WTC11 (cell line): ENCODE data around the gene ZNF226. TPM values are rescaled to one million over a fixed set of nuclear protein-coding genes. Genes with fewer than 3 reads are reported as not detected.
"Not testable (repeated sequence)": the region's sequence is repeated elsewhere in the genome, so short reads cannot be mapped to it uniquely, and the experiment has no call there.

ENCODE experiments used
- ATAC-seq: fragments of 200-7000 bp; cut with Tn5 transposase; 2 replicates; pipeline ENCODE4 v1.10.0; 2021; ENCODE audit warnings: mild to moderate bottlenecking, moderate library complexity
- CTCF ChIA-PET: fragments of 300-600 bp; sonication (Branson Sonifier 250); formaldehyde crosslinking; loops from one replicate; lab custom pipeline; 2021; ENCODE audit warnings: antibody characterized with exemption; lab: Charles Lee
- POLR2A ChIA-PET: fragments of 350-600 bp; sonication (Branson Sonifier 250); formaldehyde crosslinking; loops from one replicate; lab custom pipeline; 2021; ENCODE audit warnings: antibody characterized with exemption; lab: Charles Lee
- DNase-seq: peaks from one replicate; pipeline ENCODE4 v3.0.0; 2021; ENCODE audit warnings: low spot score
- H3K27ac Mint-ChIP-seq: 2 replicates; pipeline ENCODE4 v1.8.0; 2021; ENCODE audit warnings: mixed read lengths
- H3K27me3 Mint-ChIP-seq: 2 replicates; pipeline ENCODE4 v1.8.0; 2021; ENCODE audit warnings: low read depth, mild to moderate bottlenecking, moderate library complexity, mixed read lengths
- H3K36me3 Mint-ChIP-seq: 2 replicates; pipeline ENCODE4 v1.8.0; 2021; ENCODE audit warnings: mixed read lengths
- H3K4me1 Mint-ChIP-seq: 2 replicates; pipeline ENCODE4 v1.8.0; 2022; ENCODE audit warnings: mixed read lengths
- H3K4me3 Mint-ChIP-seq: 2 replicates; pipeline ENCODE4 v1.8.0; 2021; ENCODE audit warnings: mild to moderate bottlenecking, moderate library complexity, mixed read lengths
- H3K9me3 Mint-ChIP-seq: 2 replicates; pipeline ENCODE4 v1.8.0; 2021; ENCODE audit warnings: mixed read lengths
- ATF1 ChIP-seq: sonication (generic); formaldehyde crosslinking; IDR thresholded peaks from 2 replicates; pipeline ENCODE4 v1.8.1; 2023; ENCODE audit warnings: mild to moderate bottlenecking, moderate library complexity, missing genetic modification reagents
- CREB1 ChIP-seq: sonication (generic); formaldehyde crosslinking; IDR thresholded peaks from 2 replicates; pipeline ENCODE4 v1.8.0; 2023; ENCODE audit warnings: mild to moderate bottlenecking, missing genetic modification reagents
- EMX1 ChIP-seq: fragments of 250-450 bp; sonication (Bioruptor Pico); IDR thresholded peaks from 2 replicates; pipeline ENCODE4 v1.8.0; 2021; ENCODE audit warnings: mild to moderate bottlenecking
- FOXJ3 ChIP-seq: sonication (generic); formaldehyde crosslinking; IDR thresholded peaks from 2 replicates; pipeline ENCODE4 v1.9.0; 2021; ENCODE audit warnings: missing genetic modification reagents, mild to moderate bottlenecking, borderline replicate concordance
- JAZF1 ChIP-seq: fragments of 250-450 bp; sonication (Bioruptor Pico); IDR thresholded peaks from 2 replicates; pipeline ENCODE4 v1.9.0; 2021; ENCODE audit warnings: moderate library complexity, mild to moderate bottlenecking, inconsistent platforms
- JUN ChIP-seq: sonication (generic); formaldehyde crosslinking; IDR thresholded peaks from 2 replicates; pipeline ENCODE4 v1.8.0; 2023; ENCODE audit warnings: mild to moderate bottlenecking, missing genetic modification reagents
- KAT7 ChIP-seq: sonication (generic); formaldehyde crosslinking; IDR thresholded peaks from 2 replicates; pipeline ENCODE4 v1.8.1; 2023; ENCODE audit warnings: missing genetic modification reagents, mild to moderate bottlenecking, borderline replicate concordance
- NFE2L1 ChIP-seq: sonication (generic); formaldehyde crosslinking; IDR thresholded peaks from 2 replicates; pipeline ENCODE4 v1.8.1; 2023; ENCODE audit warnings: missing genetic modification reagents
- NR1H2 ChIP-seq: sonication (generic); formaldehyde crosslinking; IDR thresholded peaks from 2 replicates; pipeline ENCODE4 v1.9.0; 2021; ENCODE audit warnings: mild to moderate bottlenecking, moderate library complexity, missing genetic modification reagents
- OVOL2 ChIP-seq: fragments of 250-450 bp; sonication (Bioruptor Pico); IDR thresholded peaks from 2 replicates; pipeline ENCODE4 v1.9.0; 2021; ENCODE audit warnings: mild to moderate bottlenecking, borderline replicate concordance
- RORB ChIP-seq: fragments of 250-450 bp; sonication (Bioruptor Pico); IDR thresholded peaks from 2 replicates; pipeline ENCODE4 v1.9.0; 2021; ENCODE audit warnings: mild to moderate bottlenecking
- ZNF281 ChIP-seq: sonication (generic); formaldehyde crosslinking; IDR thresholded peaks from 2 replicates; pipeline ENCODE4 v1.8.0; 2023; ENCODE audit warnings: mild to moderate bottlenecking, missing genetic modification reagents
- ZNF416 ChIP-seq: fragments of 250-450 bp; sonication (Bioruptor Pico); IDR thresholded peaks from 2 replicates; pipeline ENCODE4 v1.9.0; 2021; ENCODE audit warnings: mild to moderate bottlenecking, inconsistent platforms
- total RNA-seq: library from RNA; stranded (reverse); gene quantifications from 3 replicates; pipeline ENCODE4 v1.2.3, GENCODE V29; 2021
- TF ChIP-seq, protein P1 (sequence below): sonication (generic); formaldehyde crosslinking; IDR thresholded peaks from 2 replicates; pipeline ENCODE4 v1.8.0; 2022; ENCODE audit warnings: missing genetic modification reagents
- TF ChIP-seq, protein P2 (sequence below): fragments of 250-450 bp; sonication (Bioruptor Pico); IDR thresholded peaks from 2 replicates; pipeline ENCODE4 v1.9.0; 2021; ENCODE audit warnings: mild to moderate bottlenecking
- TF ChIP-seq, protein P3 (sequence below): fragments of 250-450 bp; sonication (Bioruptor Pico); IDR thresholded peaks from 2 replicates; pipeline ENCODE4 v1.9.0; 2021; ENCODE audit warnings: mild to moderate bottlenecking

ZNF226 gene
- total RNA-seq, 1 experiment from 2014 or later, result 18.5 TPM

GRCh38 chr19:44164327-44164672 is 600 bp upstream of the ZNF226 start:
- CTCF ChIA-PET, result interaction anchor here (0.8 to 1.2 kb wide), 4 partner anchors 24 to 336 kb away, joined by 3 to 6 read pairs (median 4); partner anchors contain the start of genes ZNF180 and ZNF227
- Mint-ChIP-seq H3K9me3 (peaks cover 9% of the 10 kb centered on the region), H3K36me3 (peaks cover 25% of the 10 kb centered on the region), H3K27me3 (peaks cover 12% of the 10 kb centered on the region; the same call in 1 of the 2 replicates), H3K4me1 (peaks cover 7% of the 10 kb centered on the region), H3K27ac (peak overlapping the region; percentile 98), H3K4me3 (peak overlapping the region; percentile 99)
- TF ChIP-seq RORB (no peak), JAZF1 (CRISPR knock-in tag) (no peak)
- ATAC-seq (no peak), DNase-seq (no peak)
- POLR2A ChIA-PET, result interaction anchor here (0.9 to 1.3 kb wide), 2 partner anchors 51 to 52 kb away, joined by 5 to 8 read pairs; partner anchors contain the start of gene ZNF225

GRCh38 chr19:44170660-44171059 is 5.8 kb downstream of the ZNF226 start:
- H3K36me3 Mint-ChIP-seq, result peaks cover 81% of the 10 kb centered on the region
- DNase-seq, H3K4me1 Mint-ChIP-seq, H3K27ac Mint-ChIP-seq, POLR2A ChIA-PET, ATAC-seq, H3K4me3 Mint-ChIP-seq, CTCF ChIA-PET, H3K27me3 Mint-ChIP-seq: not testable (repeated sequence)
- H3K9me3 Mint-ChIP-seq, result peaks cover 21% of the 10 kb centered on the region

DNA sequence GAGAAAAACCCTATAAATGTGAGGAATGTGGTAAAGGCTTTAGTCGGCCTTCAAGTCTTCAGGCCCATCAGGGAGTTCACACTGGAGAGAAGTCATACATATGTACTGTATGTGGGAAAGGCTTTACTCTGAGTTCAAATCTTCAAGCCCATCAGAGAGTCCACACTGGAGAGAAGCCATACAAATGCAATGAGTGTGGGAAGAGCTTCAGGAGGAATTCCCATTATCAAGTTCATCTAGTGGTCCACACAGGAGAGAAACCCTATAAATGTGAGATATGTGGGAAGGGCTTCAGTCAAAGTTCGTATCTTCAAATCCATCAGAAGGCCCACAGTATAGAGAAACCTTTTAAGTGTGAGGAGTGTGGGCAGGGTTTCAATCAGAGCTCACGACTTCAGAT is 11.7 kb downstream of the ZNF226 start:
- no peak for ATAC-seq
- TF ChIP-seq OVOL2 (CRISPR knock-in tag) (no peak), ZNF416 (no peak)
- peaks cover 17% of the 10 kb centered on the region for H3K27me3 Mint-ChIP-seq
- peaks cover 61% of the 10 kb centered on the region for H3K9me3 Mint-ChIP-seq
- H3K4me3 Mint-ChIP-seq, result no peak overlapping the region
- POLR2A ChIA-PET, result no interaction called here
- H3K36me3 Mint-ChIP-seq, result peaks cover 68% of the 10 kb centered on the region
- H3K4me1 Mint-ChIP-seq, result no peaks in the 10 kb centered on the region
- no peak for DNase-seq
- no peak overlapping the region for H3K27ac Mint-ChIP-seq
- CTCF ChIA-PET, result no interaction called here

DNA sequence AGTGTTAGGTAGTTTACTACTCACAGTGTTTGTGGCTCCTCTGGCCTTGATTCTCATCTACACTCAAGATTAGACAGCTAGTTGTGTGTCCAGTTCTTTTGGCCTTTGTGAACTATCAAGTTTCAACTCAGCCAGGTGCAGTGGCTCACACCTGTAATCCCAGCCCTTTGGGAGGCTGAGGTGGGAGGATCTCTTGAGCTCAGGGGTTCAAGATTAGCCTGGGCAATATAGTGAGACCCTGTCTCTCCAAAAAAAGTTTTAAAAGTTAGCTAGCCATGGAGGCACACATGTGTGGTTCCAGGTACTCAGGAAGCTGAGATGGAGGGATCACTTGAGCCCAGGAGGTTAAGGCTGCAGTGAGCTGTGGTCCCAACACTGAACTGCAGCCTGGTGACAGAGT is 16.1 kb downstream of the ZNF226 start:
- Mint-ChIP-seq H3K4me1 (no peaks in the 10 kb centered on the region), H3K4me3 (no peak overlapping the region)
- DNase-seq (no peak), ATAC-seq (no peak)
- TF ChIP-seq NFE2L1 (no peak), JUN (no peak), ZNF281 (no peak), EMX1 (no peak), NR1H2 (CRISPR knock-in tag) (no peak), CREB1 (CRISPR knock-in tag) (no peak), ATF1 (CRISPR knock-in tag) (no peak), FOXJ3 (no peak), KAT7 (CRISPR knock-in tag) (no peak)
- TF ChIP-seq, protein P1, sequence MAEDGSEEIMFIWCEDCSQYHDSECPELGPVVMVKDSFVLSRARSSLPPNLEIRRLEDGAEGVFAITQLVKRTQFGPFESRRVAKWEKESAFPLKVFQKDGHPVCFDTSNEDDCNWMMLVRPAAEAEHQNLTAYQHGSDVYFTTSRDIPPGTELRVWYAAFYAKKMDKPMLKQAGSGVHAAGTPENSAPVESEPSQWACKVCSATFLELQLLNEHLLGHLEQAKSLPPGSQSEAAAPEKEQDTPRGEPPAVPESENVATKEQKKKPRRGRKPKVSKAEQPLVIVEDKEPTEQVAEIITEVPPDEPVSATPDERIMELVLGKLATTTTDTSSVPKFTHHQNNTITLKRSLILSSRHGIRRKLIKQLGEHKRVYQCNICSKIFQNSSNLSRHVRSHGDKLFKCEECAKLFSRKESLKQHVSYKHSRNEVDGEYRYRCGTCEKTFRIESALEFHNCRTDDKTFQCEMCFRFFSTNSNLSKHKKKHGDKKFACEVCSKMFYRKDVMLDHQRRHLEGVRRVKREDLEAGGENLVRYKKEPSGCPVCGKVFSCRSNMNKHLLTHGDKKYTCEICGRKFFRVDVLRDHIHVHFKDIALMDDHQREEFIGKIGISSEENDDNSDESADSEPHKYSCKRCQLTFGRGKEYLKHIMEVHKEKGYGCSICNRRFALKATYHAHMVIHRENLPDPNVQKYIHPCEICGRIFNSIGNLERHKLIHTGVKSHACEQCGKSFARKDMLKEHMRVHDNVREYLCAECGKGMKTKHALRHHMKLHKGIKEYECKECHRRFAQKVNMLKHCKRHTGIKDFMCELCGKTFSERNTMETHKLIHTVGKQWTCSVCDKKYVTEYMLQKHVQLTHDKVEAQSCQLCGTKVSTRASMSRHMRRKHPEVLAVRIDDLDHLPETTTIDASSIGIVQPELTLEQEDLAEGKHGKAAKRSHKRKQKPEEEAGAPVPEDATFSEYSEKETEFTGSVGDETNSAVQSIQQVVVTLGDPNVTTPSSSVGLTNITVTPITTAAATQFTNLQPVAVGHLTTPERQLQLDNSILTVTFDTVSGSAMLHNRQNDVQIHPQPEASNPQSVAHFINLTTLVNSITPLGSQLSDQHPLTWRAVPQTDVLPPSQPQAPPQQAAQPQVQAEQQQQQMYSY (CRISPR knock-in tag), result no peak
- TF ChIP-seq, protein P2, sequence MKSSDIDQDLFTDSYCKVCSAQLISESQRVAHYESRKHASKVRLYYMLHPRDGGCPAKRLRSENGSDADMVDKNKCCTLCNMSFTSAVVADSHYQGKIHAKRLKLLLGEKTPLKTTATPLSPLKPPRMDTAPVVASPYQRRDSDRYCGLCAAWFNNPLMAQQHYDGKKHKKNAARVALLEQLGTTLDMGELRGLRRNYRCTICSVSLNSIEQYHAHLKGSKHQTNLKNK, result no peak
- TF ChIP-seq, protein P3, sequence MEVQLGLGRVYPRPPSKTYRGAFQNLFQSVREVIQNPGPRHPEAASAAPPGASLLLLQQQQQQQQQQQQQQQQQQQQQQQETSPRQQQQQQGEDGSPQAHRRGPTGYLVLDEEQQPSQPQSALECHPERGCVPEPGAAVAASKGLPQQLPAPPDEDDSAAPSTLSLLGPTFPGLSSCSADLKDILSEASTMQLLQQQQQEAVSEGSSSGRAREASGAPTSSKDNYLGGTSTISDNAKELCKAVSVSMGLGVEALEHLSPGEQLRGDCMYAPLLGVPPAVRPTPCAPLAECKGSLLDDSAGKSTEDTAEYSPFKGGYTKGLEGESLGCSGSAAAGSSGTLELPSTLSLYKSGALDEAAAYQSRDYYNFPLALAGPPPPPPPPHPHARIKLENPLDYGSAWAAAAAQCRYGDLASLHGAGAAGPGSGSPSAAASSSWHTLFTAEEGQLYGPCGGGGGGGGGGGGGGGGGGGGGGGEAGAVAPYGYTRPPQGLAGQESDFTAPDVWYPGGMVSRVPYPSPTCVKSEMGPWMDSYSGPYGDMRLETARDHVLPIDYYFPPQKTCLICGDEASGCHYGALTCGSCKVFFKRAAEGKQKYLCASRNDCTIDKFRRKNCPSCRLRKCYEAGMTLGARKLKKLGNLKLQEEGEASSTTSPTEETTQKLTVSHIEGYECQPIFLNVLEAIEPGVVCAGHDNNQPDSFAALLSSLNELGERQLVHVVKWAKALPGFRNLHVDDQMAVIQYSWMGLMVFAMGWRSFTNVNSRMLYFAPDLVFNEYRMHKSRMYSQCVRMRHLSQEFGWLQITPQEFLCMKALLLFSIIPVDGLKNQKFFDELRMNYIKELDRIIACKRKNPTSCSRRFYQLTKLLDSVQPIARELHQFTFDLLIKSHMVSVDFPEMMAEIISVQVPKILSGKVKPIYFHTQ (CRISPR knock-in tag), result no peak
- TF ChIP-seq, all 79 proteins: peak for 0
- CTCF ChIA-PET, result no interaction called here
- peaks cover 24% of the 10 kb centered on the region for H3K36me3 Mint-ChIP-seq
- H3K27me3 Mint-ChIP-seq, result peaks cover 24% of the 10 kb centered on the region
- POLR2A ChIA-PET, result no interaction called here
- H3K9me3 Mint-ChIP-seq, result peaks cover 63% of the 10 kb centered on the region
- no peak overlapping the region for H3K27ac Mint-ChIP-seq
